Body of pancreas (tissue), 4 donors: ENCODE data around the gene C2. TPM values are rescaled to one million over a fixed set of nuclear protein-coding genes. Genes with fewer than 3 reads are reported as not detected.

Source experiments
- ATAC-seq: fragments of 150-250 bp; one replicate; pipeline ENCODE4 v1.9.1; 2016
- DNase-seq, 4 donors: peaks; one replicate each; pipeline ENCODE4 v3.0.0-alpha.2; 2019
- H3K27ac ChIP-seq, 4 donors: fragments of 200-600 bp; sonication (generic); 1 replicate in 3 of 4; 2 replicates in 1 of 4; pipeline versions ENCODE4 v1.5.1 to v1.6.1; 2016 to 2019; ENCODE audit warnings: mild to moderate bottlenecking in 1 of 4, mixed read lengths in 1 of 4, moderate library complexity in 1 of 4
- H3K27me3 ChIP-seq, 2 donors: fragments of 200-600 bp; sonication (generic); one replicate each; pipeline ENCODE4 v1.6.0; 2016; ENCODE audit warnings: mild to moderate bottlenecking in 1 of 2
- H3K36me3 ChIP-seq, 2 donors: fragments of 200-600 bp; sonication (generic); replicated peaks in 1 of 2; 2 replicates each; pipeline ENCODE4 v1.5.1; 2016; ENCODE audit warnings: low read depth in 2 of 2; ENCODE audit not compliant: insufficient read depth in 1 of 2
- H3K4me1 ChIP-seq: fragments of 200-600 bp; sonication (generic); one replicate; pipeline ENCODE4 v1.6.0; 2016
- H3K4me3 ChIP-seq, 2 donors: fragments of 200-600 bp; sonication (generic); 1 replicate in 1 of 2; 2 replicates in 1 of 2; pipeline ENCODE4 v1.5.1; 2016 to 2019
- H3K9me3 ChIP-seq, 3 donors: fragments of 200-600 bp; sonication (generic); 1 replicate in 2 of 3; 2 replicates in 1 of 3; pipeline ENCODE4 v1.5.1; 2016
- CTCF ChIP-seq, 7 experiments: fragments of 450-650 bp in 4 of 7; fragments of 200-600 bp in 3 of 7; sonication (generic) in 3 of 7; IDR thresholded peaks; one replicate each; pipeline ENCODE4 v1.5.1; 2016 to 2019; ENCODE audit warnings: antibody characterized with exemption in 7 of 7
- POLR2A ChIP-seq, 3 donors: fragments of 450-650 bp; IDR thresholded peaks; one replicate each; pipeline ENCODE4 v1.6.1; 2016; ENCODE audit warnings: antibody characterized with exemption in 3 of 3, mild to moderate bottlenecking in 2 of 3
- WGBS, 2 donors: methylation state at CpG; one replicate each; pipeline ENCODE4 v1.1.5; 2017; 5-methylcytosine and 5-hydroxymethylcytosine counted together
- intact Hi-C: fragments of 100-400 bp; cut with DNase I; formaldehyde crosslinking; loops from one replicate; pipeline ENCODE4 v1.15.1; 2023
- total RNA-seq, 2 donors: library from RNA; depleted of rRNA; stranded (reverse); fragments of >200 nt; gene quantifications; one replicate each; pipeline ENCODE4 v1.1.0, GENCODE V29; 2016

Gene C2
- total RNA-seq, result 1 to 10 TPM; 1.3 TPM

DNA sequence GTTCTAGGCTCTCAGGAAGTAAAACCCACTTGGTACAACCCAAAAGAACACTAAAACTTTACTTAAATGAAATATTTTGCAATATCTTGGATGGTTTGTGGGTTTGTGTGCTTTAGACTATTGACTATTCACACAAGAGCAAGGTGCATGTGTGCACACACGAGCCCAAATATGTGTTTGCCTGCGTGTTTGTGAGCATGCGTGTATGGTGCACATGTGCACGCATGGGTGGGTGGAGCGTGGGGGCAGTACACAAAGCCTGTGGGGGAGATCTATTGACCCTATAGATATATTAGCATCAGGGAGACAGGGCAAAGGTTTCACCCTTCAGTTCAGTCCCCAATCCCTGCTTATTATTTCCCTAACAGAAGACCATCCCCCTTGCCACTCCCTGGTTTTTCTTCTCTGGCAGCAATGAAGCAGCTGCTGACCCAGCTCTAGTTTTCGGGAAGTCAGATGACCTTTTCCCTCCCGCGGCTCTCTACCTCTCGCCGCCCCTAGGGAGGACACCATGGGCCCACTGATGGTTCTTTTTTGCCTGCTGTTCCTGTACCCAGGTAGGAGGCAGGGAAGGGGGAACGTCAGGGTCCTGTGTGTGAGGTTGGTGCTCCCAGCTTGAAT is at the start of gene C2:
Gene C2, plus strand, starts transcription at position 476 of the 621 bp plus-strand sequence. Its CDS starts 36 bp downstream, at position 512.
- no peak for DNase-seq
- no peak for ATAC-seq
- Histone ChIP-seq H3K36me3 (no peaks in the 10 kb centered on the region), H3K4me3 (no peak within 1 kb of the TSS), H3K9me3 (no peaks in the 10 kb centered on the region), H3K27ac (no peak within 1 kb of the TSS), H3K4me1 (no peaks in the 10 kb centered on the region), H3K27me3 (no peaks in the 10 kb centered on the region)
- 49 to 69% methylated on average over 11 of the region's 11 CpGs for WGBS, 2 donors
- TF ChIP-seq POLR2A (IDR thresholded peaks at IDR 0.05) (no peak), CTCF (IDR thresholded peaks at IDR 0.05) (no peak)
- intact Hi-C loops, result no loop called here

- no peak overlapping the region for H3K4me3 ChIP-seq
- ATAC-seq (peak; percentile 3), DNase-seq (no peak)
- no peak for TF ChIP-seq POLR2A (IDR thresholded peaks at IDR 0.05)
- TF ChIP-seq CTCF (IDR thresholded peaks at IDR 0.05), result no peak
- H3K27me3 ChIP-seq, result no peaks in the 10 kb centered on the region
- peaks cover under 1 to 19% of the 10 kb centered on the region in 2 donors for H3K36me3 ChIP-seq
- peaks cover 20% of the 10 kb centered on the region for H3K4me1 ChIP-seq
- H3K9me3 ChIP-seq, result no peaks in the 10 kb centered on the region
- intact Hi-C loops, result no loop called here
- 73 to 76% methylated on average over 2 to 3 of the region's 3 CpGs for WGBS, 2 donors
- peak overlapping the region; percentile 61 to 79 (median 74) for H3K27ac ChIP-seq
Measured at GRCh38 chr6:31878222-31878621, 49.3 kb upstream of the C2 start.

GRCh38 chr6:31878726-31879125 is 48.8 kb upstream of the C2 start, which contains the start of gene SLC44A4:
SLC44A4 (minus strand) TSS chr6:31878997; CDS start chr6:31878980, 17 bp downstream.
- DNase-seq, result peak in 2 of 4 donors; percentile 47 to 63
- no peaks in the 10 kb centered on the region for H3K27me3 ChIP-seq
- H3K36me3 ChIP-seq, result peaks cover 5 to 21% of the 10 kb centered on the region in 2 donors
- 49 to 52% methylated on average over 13 to 18 of the region's 18 CpGs for WGBS, 2 donors
- no peak within 1 kb of the TSS for H3K4me3 ChIP-seq
- intact Hi-C loops, result no loop called here
- TF ChIP-seq POLR2A (IDR thresholded peaks at IDR 0.05) (peak in 1 of 3 donors; percentile 26), CTCF (IDR thresholded peaks at IDR 0.05) (no peak)
- H3K4me1 ChIP-seq, result peaks cover 20% of the 10 kb centered on the region
- no peaks in the 10 kb centered on the region for H3K9me3 ChIP-seq
- ATAC-seq, result peak; percentile 59
- peak within 1 kb of the TSS; percentile 61 to 79 (median 74) for H3K27ac ChIP-seq

DNA sequence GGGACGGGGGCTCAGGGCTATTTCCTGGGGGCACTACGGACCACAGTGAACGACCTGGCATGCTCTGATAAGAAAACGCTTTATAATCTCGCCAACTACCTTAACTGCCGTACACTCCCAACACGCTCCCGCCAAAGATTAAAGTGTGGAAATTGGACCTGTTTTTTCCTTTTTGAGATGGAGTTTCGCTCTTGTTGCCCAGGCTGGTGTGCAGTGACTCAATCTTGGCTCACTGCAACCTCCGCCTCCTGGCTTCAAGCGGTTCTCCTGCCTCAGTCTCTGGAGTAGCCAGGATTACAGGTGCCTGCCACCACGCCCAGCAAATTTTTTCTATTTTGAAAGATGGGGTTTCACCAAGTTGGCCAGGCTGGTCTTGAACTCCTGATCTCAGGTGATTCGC is 48.4 kb upstream of the C2 start:
- Histone ChIP-seq H3K9me3 (no peaks in the 10 kb centered on the region), H3K4me1 (peaks cover 20% of the 10 kb centered on the region), H3K4me3 (no peak overlapping the region), H3K36me3 (peaks cover 7 to 22% of the 10 kb centered on the region in 2 donors), H3K27ac (peak overlapping the region; percentile 61 to 79 (median 74)), H3K27me3 (no peaks in the 10 kb centered on the region)
- no peak for ATAC-seq
- TF ChIP-seq CTCF (IDR thresholded peaks at IDR 0.05), result no peak
- no peak for TF ChIP-seq POLR2A (IDR thresholded peaks at IDR 0.05)
- DNase-seq, result no peak
- intact Hi-C loops, result no loop called here
- WGBS, 2 donors, result 42 to 73% methylated on average over 13 of the region's 13 CpGs

GRCh38 chr6:31879901-31880300 is 47.6 kb upstream of the C2 start:
- ATAC-seq, result no peak
- Histone ChIP-seq H3K27ac (no peak overlapping the region), H3K4me1 (peaks cover 20% of the 10 kb centered on the region), H3K9me3 (no peaks in the 10 kb centered on the region), H3K27me3 (no peaks in the 10 kb centered on the region), H3K4me3 (no peak overlapping the region), H3K36me3 (peaks cover 7 to 28% of the 10 kb centered on the region in 2 donors)
- TF ChIP-seq POLR2A (IDR thresholded peaks at IDR 0.05) (no peak), CTCF (IDR thresholded peaks at IDR 0.05) (no peak)
- WGBS, 2 donors, result 87 to 90% methylated on average over 6 to 10 of the region's 10 CpGs
- intact Hi-C loops, result no loop called here
- no peak for DNase-seq
